ENCODE data around the gene IL1RAPL1.

The IL1RAPL1 gene

GRCh38 chrX:28595346-28595745 lies 8.1 kb downstream of the IL1RAPL1 start:
- no peak overlapping the region for H3K27ac ChIP-seq
- no peak for TF ChIP-seq CTCF (conservative IDR thresholded peaks at IDR 0.05)

GRCh38 chrX:28599957-28600356 lies 12.7 kb downstream of the IL1RAPL1 start:
- H3K27ac ChIP-seq, result no peak overlapping the region
- no peak for TF ChIP-seq CTCF (conservative IDR thresholded peaks at IDR 0.05)

GRCh38 chrX:28609003-28609402 lies 21.8 kb downstream of the IL1RAPL1 start:
- H3K27ac ChIP-seq, result no peak overlapping the region
- TF ChIP-seq CTCF (conservative IDR thresholded peaks at IDR 0.05), result no peak

GRCh38 chrX:28609917-28610613 lies 22.8 kb downstream of the IL1RAPL1 start:
- no peak overlapping the region for H3K27ac ChIP-seq
- TF ChIP-seq CTCF (conservative IDR thresholded peaks at IDR 0.05), result no peak

GRCh38 chrX:28610746-28611145 lies 23.5 kb downstream of the IL1RAPL1 start:
- no peak for TF ChIP-seq CTCF (conservative IDR thresholded peaks at IDR 0.05)
- H3K27ac ChIP-seq, result no peak overlapping the region

- no peak for TF ChIP-seq CTCF (conservative IDR thresholded peaks at IDR 0.05)
- no peak overlapping the region for H3K27ac ChIP-seq
These were observed 26.3 kb downstream of the IL1RAPL1 start for GRCh38 chrX:28613558-28613957.

- H3K27ac ChIP-seq, result no peak overlapping the region
- TF ChIP-seq CTCF (conservative IDR thresholded peaks at IDR 0.05), result no peak
These were observed 38.0 kb downstream of the IL1RAPL1 start for GRCh38 chrX:28625223-28625622.

Data from VCaP (cell line).